ENCODE measurements around the gene ADO. TPM values are rescaled to one million over a fixed set of nuclear protein-coding genes. Genes with fewer than 3 reads are reported as not detected.

ADO gene
- total and polyA plus RNA-seq, 9 of the 15 experiments (the other 6 are each of a cell fraction or from before 2014, with no cell fraction given) = 3.0 to 20.0 (median 16.1) TPM

- peak; percentile 49; the same call in 1 of the 2 replicates for TF ChIP-seq SMAD4 (CRISPR knock-in tag; conservative IDR thresholded peaks at IDR 0.05)
- peak; percentile 65 for TF ChIP-seq ZBTB8A (IDR thresholded peaks at IDR 0.05; ENCODE audit: partially characterized antibody)
- TF ChIP-seq RBM34 (IDR thresholded peaks at IDR 0.05; ENCODE audit: borderline replicate concordance, insufficient read depth, low read length) = no peak
- peak in 1 of 2 experiments; percentile 81; a peak in 1 of 3 replicates for TF ChIP-seq CBX3 (IDR thresholded peaks at IDR 0.05; ENCODE audit: borderline replicate concordance in 1 of 2, low read length in 2 of 2)
- TF ChIP-seq ZNF232 (CRISPR knock-in tag; IDR thresholded peaks at IDR 0.05) = peak; percentile 34; the same call in 1 of the 2 replicates
- TF ChIP-seq ZBTB17 (CRISPR knock-in tag; IDR thresholded peaks at IDR 0.05) = peak; percentile 74
- 0 out of 2 replicates have a peak, but pooled peaks have one; percentile 55 for TF ChIP-seq SMAD3 (CRISPR knock-in tag; conservative IDR thresholded peaks at IDR 0.05)
- no peak for TF ChIP-seq ELK3 (CRISPR knock-in tag; IDR thresholded peaks at IDR 0.05)
- peak; percentile 77 for TF ChIP-seq ZBTB7A (IDR thresholded peaks at IDR 0.05; ENCODE audit: borderline replicate concordance, control insufficient read depth, low read depth, low read length)
- TF ChIP-seq ZNF24 (IDR thresholded peaks at IDR 0.05) = peak; percentile 41; the same call in 1 of the 2 replicates
- TF ChIP-seq FOXJ2 (tag; IDR thresholded peaks at IDR 0.05) = peak; percentile 79; the same call in 1 of the 2 replicates
- TF ChIP-seq ZNF766 (CRISPR knock-in tag; conservative IDR thresholded peaks at IDR 0.05) = peak; percentile 68
- no peak; the same call in 1 of the 2 replicates for TF ChIP-seq ZNF511 (CRISPR knock-in tag; IDR thresholded peaks at IDR 0.05)
- TF ChIP-seq CGGBP1 (CRISPR knock-in tag; IDR thresholded peaks at IDR 0.05) = no peak
- TF ChIP-seq YY1 (IDR thresholded peaks at IDR 0.05; ENCODE audit: borderline replicate concordance in 1 of 3, control insufficient read depth in 1 of 3, extremely low read depth in 1 of 3, insufficient read depth in 3 of 3, insufficient read length in 1 of 3, insufficient replicate concordance in 2 of 3, low read depth in 1 of 3, low read length in 2 of 3) = peak; percentile 48 to 92 (median 85)
- peak; percentile 54 to 84; a peak in 2 of 4 replicates for TF ChIP-seq SIN3A (IDR thresholded peaks at IDR 0.05; ENCODE audit: borderline replicate concordance in 2 of 2, control insufficient read depth in 1 of 2, low read depth in 2 of 2, low read length in 2 of 2)
- peak; percentile 43 for TF ChIP-seq TAF9B (IDR thresholded peaks at IDR 0.05; ENCODE audit: partially characterized antibody)
These were observed at the start of gene ADO (continued) for GRCh38 chr10:62804356-62805230.

All from K562 (cell line).